Measurements from ENCODE around the gene CYB561. TPM values are rescaled to one million over a fixed set of nuclear protein-coding genes. Genes with fewer than 3 reads are reported as not detected.

Gene CYB561
- total RNA-seq, 1 donor from 2014 or later = 49.9 TPM

- ATAC-seq = no peak
- no peaks in the 10 kb centered on the region for H3K27me3 ChIP-seq (ENCODE audit: low read depth)
- intact Hi-C loops (cut with DNase I) = no loop called here
- no peak overlapping the region for H3K4me3 ChIP-seq
- H3K27ac ChIP-seq = peak overlapping the region; percentile 34
- peaks cover 62% of the 10 kb centered on the region for H3K4me1 ChIP-seq
- TF ChIP-seq CTCF (IDR thresholded peaks at IDR 0.05) = no peak
- H3K36me3 ChIP-seq = no peaks in the 10 kb centered on the region
- no peaks in the 10 kb centered on the region for H3K9me3 ChIP-seq
- DNase-seq = no peak
Measured at GRCh38 chr17:63443053-63443452, 3.1 kb downstream of the CYB561 start.

- ATAC-seq = no peak
- TF ChIP-seq CTCF (IDR thresholded peaks at IDR 0.05) = peak; percentile 11
- no peak overlapping the region for H3K4me3 ChIP-seq
- H3K36me3 ChIP-seq = no peaks in the 10 kb centered on the region
- no peak for DNase-seq
- H3K4me1 ChIP-seq = peaks cover 60% of the 10 kb centered on the region
- intact Hi-C loops (cut with DNase I) = no loop called here
- peak overlapping the region; percentile 71 for H3K27ac ChIP-seq
- no peaks in the 10 kb centered on the region for H3K9me3 ChIP-seq
- H3K27me3 ChIP-seq (ENCODE audit: low read depth) = no peaks in the 10 kb centered on the region
Measured at GRCh38 chr17:63442549-63443035, 3.5 kb downstream of the CYB561 start.

- Histone ChIP-seq H3K27ac (peak overlapping the region; percentile 71), H3K9me3 (no peaks in the 10 kb centered on the region), H3K4me1 (peaks cover 55% of the 10 kb centered on the region), H3K36me3 (peaks cover 1% of the 10 kb centered on the region), H3K27me3 (ENCODE audit: low read depth) (no peaks in the 10 kb centered on the region), H3K4me3 (no peak overlapping the region)
- no peak for ATAC-seq
- no peak for DNase-seq
- no peak for TF ChIP-seq CTCF (IDR thresholded peaks at IDR 0.05)
- intact Hi-C loops (cut with DNase I) = no loop called here
Measured at GRCh38 chr17:63442074-63442473, 4.0 kb downstream of the CYB561 start.

GRCh38 chr17:63441654-63442053, 4.5 kb downstream of the CYB561 start:
- Histone ChIP-seq H3K4me3 (no peak overlapping the region), H3K9me3 (no peaks in the 10 kb centered on the region), H3K27ac (peak overlapping the region; percentile 71), H3K36me3 (peaks cover 5% of the 10 kb centered on the region), H3K27me3 (ENCODE audit: low read depth) (no peaks in the 10 kb centered on the region), H3K4me1 (peaks cover 55% of the 10 kb centered on the region)
- DNase-seq (no peak), ATAC-seq (no peak)
- intact Hi-C loops (cut with DNase I) = no loop called here
- TF ChIP-seq CTCF (IDR thresholded peaks at IDR 0.05) = no peak

GRCh38 chr17:63440770-63441335, 5.3 kb downstream of the CYB561 start:
- peaks cover 7% of the 10 kb centered on the region for H3K36me3 ChIP-seq
- no peaks in the 10 kb centered on the region for H3K9me3 ChIP-seq
- ATAC-seq = no peak
- H3K27ac ChIP-seq = peak overlapping the region; percentile 71
- H3K4me3 ChIP-seq = no peak overlapping the region
- intact Hi-C loops (cut with DNase I) = no loop called here
- peaks cover 63% of the 10 kb centered on the region for H3K4me1 ChIP-seq
- DNase-seq = no peak
- no peaks in the 10 kb centered on the region for H3K27me3 ChIP-seq (ENCODE audit: low read depth)
- no peak for TF ChIP-seq CTCF (IDR thresholded peaks at IDR 0.05)

Data from lower lobe of right lung (tissue), 2 donors.